HG03135 (cell line): ENCODE measurements around the gene ADCY1.

ENCODE experiments used
- ATAC-seq: cut with Tn5 transposase; IDR thresholded peaks from one replicate; pipeline ENCODE4 v1.9.1; 2021; ENCODE audit warnings: mild to moderate bottlenecking, moderate library complexity; ENCODE audit not compliant: unreplicated experiment

ADCY1 gene

GRCh38 chr7:45623157-45623556, 49.0 kb downstream of the ADCY1 start:
- no peak for ATAC-seq

DNA sequence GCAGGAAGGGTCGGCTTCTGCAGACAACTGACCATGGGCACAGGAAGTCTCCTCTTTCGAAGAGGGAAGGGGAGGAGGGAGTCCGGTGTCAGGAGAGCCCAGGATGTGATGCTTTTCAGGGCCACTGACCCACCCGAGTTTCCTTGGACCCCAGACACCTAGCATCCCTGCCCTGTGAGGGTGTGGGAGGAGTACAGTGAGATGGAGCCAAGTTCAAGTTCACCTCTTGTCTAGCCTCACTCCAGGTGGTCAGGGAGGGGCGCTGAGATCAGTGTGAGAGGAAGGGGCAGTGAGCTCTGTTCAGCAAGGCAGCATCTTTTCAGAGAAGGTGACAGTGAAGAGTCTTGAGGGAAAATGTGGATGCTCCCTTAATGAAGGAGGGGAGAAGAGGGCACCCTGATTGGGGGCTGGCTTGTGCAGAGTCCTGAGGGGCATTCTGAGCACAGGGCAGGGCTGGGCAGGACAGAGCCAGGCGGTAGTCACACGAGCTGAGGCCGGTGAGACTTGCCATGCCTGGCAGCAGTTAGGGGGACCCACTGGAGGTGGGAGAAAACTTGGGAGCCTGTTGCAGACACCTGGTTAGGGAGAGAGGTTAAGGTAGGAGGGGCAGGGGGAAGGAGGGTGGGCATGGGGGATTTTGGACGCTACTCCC, 49.7 kb downstream of the ADCY1 start:
- no peak for ATAC-seq

GRCh38 chr7:45624392-45624760, 50.2 kb downstream of the ADCY1 start:
- no peak for ATAC-seq

GRCh38 chr7:45625067-45625466, 50.9 kb downstream of the ADCY1 start:
- ATAC-seq = no peak

DNA sequence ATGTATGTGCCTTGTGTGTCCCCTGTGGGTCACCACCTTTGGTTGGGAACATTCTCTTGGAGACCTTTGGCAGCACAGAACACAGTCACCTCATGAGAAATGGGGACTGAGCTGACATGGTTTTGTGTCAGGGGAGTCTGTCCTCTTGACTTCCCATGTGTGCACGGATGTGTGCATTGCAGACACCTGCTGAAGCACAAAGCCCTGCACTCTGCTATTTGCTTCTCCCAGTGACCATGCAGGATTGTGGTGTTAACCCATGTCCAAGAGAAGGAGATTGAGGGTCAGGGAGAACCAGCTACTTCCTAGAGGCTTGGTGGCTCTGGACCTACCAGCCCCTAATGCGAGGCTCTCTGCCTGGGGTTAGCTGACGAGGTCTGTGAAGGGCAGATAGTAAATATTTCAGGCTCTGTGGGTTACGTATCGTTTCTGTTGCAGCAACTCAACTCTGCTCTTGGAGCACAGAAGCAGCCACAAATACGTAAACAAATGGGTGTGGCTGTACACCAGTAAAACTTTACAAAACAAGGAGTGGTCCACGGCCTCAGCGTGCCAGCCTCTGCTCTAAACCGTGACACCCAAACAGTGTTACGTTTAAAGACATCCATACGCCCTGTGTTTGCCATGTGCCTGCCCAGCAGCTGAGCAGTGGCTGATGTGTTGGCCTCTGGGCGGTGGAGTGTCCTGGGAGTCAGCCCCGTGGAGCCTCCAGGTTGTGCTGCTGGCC, 51.7 kb downstream of the ADCY1 start:
- no peak for ATAC-seq

GRCh38 chr7:45626441-45627430, 52.6 kb downstream of the ADCY1 start:
- no peak for ATAC-seq

- no peak for ATAC-seq
These were observed 53.7 kb downstream of the ADCY1 start for GRCh38 chr7:45627691-45628456.

DNA sequence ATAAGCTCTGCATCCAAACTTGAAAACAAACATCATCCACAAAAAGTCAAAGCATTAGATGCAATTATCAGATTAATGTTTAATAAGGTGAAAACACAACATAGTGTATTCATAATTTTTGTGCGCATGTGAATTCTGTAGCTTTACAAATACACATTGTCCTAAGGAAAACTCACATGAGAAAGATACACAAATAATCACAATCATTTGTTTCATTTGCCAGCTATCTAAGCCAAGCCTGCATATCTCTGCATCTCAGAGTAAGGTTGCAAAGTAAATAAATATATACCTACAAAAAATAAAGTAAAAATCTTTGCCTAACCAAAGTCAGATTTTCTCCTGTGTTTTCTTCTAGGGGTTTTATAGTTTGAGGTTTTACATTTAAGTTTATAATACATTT, 57.4 kb downstream of the ADCY1 start:
- ATAC-seq = no peak

- ATAC-seq = no peak
These were observed 62.6 kb downstream of the ADCY1 start for GRCh38 chr7:45636733-45637132.

DNA sequence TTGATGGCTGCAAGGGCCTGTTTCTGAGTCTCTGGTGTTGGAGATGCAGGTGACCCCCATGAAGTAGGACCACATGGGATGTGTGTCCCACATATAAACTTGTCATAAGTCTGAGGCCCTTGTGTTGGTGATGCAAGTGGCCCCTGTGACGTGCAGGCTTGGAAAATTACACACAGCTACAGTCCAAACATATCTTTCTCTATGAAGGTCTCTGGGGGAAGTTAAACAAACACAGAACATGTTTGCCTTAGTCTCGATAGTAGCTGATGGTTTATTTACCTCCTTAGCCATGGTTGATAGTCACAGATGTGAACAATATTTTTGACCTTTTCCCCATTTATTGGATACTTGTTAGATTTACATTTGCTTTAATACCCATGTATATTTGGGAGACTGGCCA, 64.7 kb downstream of the ADCY1 start:
- ATAC-seq = no peak

GRCh38 chr7:45642044-45642443, 67.9 kb downstream of the ADCY1 start:
- ATAC-seq = no peak

DNA sequence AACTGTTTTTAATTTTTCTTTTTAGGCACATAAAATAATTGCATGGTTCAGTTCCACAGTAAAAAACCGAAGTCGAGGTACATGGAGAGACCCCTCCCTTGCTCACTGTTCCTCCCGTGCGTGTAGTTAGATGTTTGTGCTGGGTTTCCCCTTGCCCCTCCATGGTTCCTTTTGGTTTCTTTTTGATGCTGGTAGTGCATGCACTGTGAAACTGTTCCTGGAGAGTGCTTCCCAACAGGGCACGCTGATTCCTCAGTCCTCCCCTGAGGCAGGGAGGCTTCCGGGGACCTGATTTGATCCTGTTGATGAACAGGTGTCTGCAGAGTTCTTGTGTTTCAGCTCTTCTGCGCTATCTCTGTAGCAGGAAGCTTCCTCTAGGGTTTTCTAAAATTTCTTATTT, 69.5 kb downstream of the ADCY1 start:
- no peak for ATAC-seq

- no peak for ATAC-seq
These were observed 70.1 kb downstream of the ADCY1 start for GRCh38 chr7:45644237-45644636.

DNA sequence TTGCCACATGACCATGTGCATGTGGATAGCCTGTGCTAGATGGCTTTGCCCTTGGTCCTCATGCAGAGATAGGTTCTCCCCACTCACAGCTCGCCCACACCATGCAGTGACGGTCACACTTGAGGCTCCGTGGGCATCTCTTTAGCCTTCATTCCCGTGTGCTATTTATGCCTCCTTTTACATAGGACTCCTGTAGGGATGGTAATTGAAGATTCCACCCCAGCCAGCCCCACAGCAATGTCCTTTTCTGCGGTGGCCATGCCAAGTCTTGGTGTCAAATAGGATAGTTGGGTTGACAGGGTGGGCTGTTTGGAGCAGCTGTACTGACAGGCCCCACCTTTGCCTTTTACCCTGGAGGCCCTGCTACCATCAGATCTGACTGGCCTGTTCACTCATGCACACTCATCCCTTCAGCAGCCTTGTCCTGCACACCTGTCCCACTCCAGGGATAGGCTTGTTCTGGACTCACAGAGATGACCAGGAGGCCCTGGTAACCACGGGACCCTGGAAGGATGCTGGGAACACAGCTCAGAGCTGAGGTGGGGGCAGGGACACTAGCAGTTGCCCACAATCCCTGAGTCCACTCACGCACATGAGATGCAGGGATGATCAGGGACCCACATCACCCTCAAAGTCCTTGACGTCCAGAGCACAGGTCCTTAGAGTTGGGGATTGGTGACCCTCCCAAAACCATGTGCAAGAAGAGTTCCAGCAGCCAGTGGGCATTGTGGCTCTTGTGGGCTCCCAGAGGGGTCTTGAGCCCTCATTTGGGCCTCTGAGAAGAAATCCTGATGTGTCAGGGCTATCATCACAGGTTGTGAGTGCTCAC, 71.2 kb downstream of the ADCY1 start:
- no peak for ATAC-seq

DNA sequence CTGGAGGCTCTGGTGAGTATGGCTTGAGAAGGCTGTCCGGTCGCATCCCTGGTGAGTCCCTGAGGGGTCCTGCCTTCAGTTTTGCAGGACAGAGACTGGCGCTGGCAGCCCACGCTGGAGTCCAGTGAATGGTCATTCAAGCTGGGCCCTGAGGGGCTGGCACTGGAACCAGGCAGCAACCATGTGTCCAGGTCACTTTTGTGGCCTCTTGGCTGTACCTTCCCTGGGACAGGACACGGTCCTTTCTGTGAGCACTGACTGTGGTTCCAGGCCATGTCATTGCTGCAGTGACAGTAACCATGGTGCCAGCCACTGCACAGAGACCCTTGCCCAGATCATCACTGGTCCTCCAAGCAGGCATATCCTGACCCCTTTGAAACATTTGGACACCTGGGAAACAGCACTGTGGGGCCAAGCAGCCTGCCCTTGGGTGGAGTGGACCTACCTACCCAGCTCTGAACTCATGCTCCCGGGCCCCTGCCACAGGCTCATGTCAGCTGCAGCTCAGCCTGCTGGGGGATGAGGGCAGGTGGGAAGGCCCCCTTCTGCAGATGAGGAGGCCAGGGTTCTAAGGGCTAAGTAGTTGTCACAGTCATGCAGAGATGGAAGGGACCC, 72.1 kb downstream of the ADCY1 start:
- no peak for ATAC-seq

DNA sequence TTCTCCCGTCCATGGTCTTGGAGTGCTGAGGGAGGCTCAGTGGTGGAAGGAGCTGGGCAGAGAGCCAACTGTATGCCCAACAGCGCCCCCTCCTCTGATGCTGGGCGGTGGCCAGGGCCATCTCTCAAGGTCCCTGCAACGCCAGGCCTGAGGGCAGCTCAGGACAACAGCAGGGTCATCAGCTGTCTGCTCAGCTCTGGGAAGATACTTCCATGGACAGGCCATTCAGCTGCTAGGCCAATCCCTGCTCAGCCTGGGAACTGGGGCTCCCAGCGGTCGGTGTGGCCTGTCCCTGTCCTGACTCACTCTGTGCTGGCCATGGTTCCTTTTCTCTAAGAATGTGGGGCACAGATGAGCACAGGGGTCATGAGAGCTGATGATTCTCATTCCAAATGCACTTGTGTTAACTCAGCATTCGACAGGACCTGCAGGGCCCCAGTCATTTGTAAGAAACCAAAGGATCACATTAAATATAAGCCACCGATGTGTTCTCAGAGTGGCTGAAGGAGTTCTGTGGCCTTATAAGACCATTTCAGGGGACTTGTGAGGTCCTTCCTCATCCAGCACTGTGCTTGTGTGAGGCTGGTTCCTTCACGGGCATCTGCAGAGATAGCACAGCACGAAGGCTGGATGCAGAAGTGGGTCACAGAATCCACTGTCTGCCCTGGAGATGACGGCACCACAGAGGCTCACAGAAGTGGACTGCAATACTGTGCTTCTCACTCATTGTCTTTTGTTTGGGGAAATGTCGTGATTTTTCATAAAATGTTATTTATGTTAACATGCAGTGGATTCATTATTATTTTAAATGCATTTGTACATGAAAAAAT, 73.0 kb downstream of the ADCY1 start:
- no peak for ATAC-seq

DNA sequence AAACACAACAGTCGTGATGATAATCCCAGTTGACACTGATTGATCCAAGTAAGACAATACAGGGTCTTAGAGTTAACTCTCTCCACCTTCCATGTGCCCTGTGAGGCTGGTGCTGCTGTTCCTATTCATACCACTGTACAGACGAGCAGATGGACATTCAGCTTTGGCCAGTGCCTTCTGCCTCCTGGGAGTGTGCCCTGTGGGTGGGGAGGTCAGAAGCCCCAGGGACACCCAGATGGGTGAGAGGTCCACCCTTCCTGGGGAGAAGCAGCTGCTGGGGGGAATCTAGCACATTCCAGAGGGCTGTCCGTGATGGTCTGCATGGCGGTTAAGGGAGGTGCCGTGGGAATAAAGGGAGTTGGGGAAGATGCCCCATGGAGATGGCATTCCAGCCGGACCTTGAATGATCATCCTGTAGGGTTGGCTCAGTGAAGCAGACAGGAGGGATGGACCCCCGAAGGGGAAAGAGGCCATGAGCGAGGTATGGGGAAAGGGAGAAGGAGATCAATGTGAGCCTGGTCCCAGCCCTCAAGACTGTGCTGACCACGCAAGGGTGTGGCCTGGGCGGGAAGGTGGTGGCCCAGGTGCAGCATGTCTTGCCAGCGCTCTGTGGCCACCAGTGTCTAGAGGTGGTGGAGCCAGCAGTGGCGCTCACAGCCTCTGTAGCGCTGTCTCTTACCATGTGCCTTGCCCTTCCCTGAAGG, 74.0 kb downstream of the ADCY1 start:
- no peak for ATAC-seq

DNA sequence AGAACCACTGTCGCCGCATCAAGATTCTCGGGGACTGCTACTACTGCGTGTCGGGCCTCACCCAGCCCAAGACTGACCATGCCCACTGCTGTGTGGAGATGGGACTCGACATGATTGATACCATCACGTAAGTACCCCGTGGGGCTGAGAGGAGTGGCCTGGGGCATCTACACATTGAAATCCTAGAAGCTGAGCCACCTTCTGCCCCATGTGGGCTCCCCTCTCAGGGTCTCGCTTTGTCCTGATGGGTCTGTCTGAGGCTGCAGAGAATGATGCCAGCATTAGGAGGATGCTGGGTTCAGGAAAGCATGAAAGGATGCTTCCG, 74.5 kb downstream of the ADCY1 start:
- no peak for ATAC-seq
